NCI-H2107 treated with DMSO at 0.1 percent for 48 hours (cell line): ENCODE results near the gene CD244.
"Not testable (repeated sequence)": the region's sequence is repeated elsewhere in the genome, so short reads cannot be mapped to it uniquely, and the experiment has no call there.

Source experiments
- DNase-seq: peaks from one replicate; lab custom pipeline; 2025; ENCODE audit not compliant: unreplicated experiment; lab: John Stamatoyannopoulos, UW

The CD244 gene

GRCh38 chr1:160879056-160879455, 16.4 kb upstream of the CD244 start:
- DNase-seq: no peak

GRCh38 chr1:160877221-160877620, 14.5 kb upstream of the CD244 start:
- no peak for DNase-seq

- DNase-seq: no peak
Observed at GRCh38 chr1:160876311-160876710, 13.6 kb upstream of the CD244 start.

- DNase-seq: not testable (repeated sequence)
Observed at GRCh38 chr1:160875591-160875990, 12.9 kb upstream of the CD244 start.

GRCh38 chr1:160874935-160875334, 12.2 kb upstream of the CD244 start:
- DNase-seq: no peak

- no peak for DNase-seq
Observed at GRCh38 chr1:160868141-160868540, 5.5 kb upstream of the CD244 start.

GRCh38 chr1:160867651-160868050, 5.0 kb upstream of the CD244 start:
- DNase-seq: not testable (repeated sequence)

GRCh38 chr1:160866695-160867260, 4.1 kb upstream of the CD244 start:
- no peak for DNase-seq

- no peak for DNase-seq
Observed at GRCh38 chr1:160866001-160866694, 3.5 kb upstream of the CD244 start.

- DNase-seq: no peak
Observed at GRCh38 chr1:160865337-160865736, 2.6 kb upstream of the CD244 start.

GRCh38 chr1:160864173-160864572, 1.5 kb upstream of the CD244 start:
- DNase-seq: no peak

- DNase-seq: no peak
Observed at GRCh38 chr1:160863774-160864131, 1.1 kb upstream of the CD244 start.

GRCh38 chr1:160863061-160863773, 530 bp upstream of the CD244 start:
- no peak for DNase-seq

GRCh38 chr1:160860840-160861505, 1.7 kb downstream of the CD244 start:
- no peak for DNase-seq

GRCh38 chr1:160859166-160859565, 3.5 kb downstream of the CD244 start:
- DNase-seq: no peak

- no peak for DNase-seq
Observed at GRCh38 chr1:160858507-160858906, 4.2 kb downstream of the CD244 start.

- no peak for DNase-seq
Observed at GRCh38 chr1:160858097-160858496, 4.6 kb downstream of the CD244 start.

GRCh38 chr1:160855181-160855981, 7.3 kb downstream of the CD244 start:
- DNase-seq: no peak

- DNase-seq: no peak
Observed at GRCh38 chr1:160853754-160854153, 8.9 kb downstream of the CD244 start.

GRCh38 chr1:160853014-160853413, 9.7 kb downstream of the CD244 start:
- DNase-seq: no peak

GRCh38 chr1:160850993-160851392, 11.7 kb downstream of the CD244 start:
- no peak for DNase-seq
